Left lung (tissue), 10 donors: ENCODE results near the gene SLC38A7. TPM values are rescaled to one million over a fixed set of nuclear protein-coding genes. Genes with fewer than 3 reads are reported as not detected.
"Not testable (repeated sequence)": the region's sequence is repeated elsewhere in the genome, so short reads cannot be mapped to it uniquely, and the experiment has no call there.

ENCODE experiments used
- ATAC-seq: fragments of 200-7000 bp; cut with Tn5 transposase; one replicate; pipeline ENCODE4 v1.9.1; 2020; ENCODE audit warnings: moderate library complexity
- DNase-seq, 4 donors: peaks; one replicate each; pipeline ENCODE4 v3.0.0-alpha.2; 2013 to 2020
- H3K27ac ChIP-seq, 2 donors: fragments of 200-600 bp; sonication (generic) in 1 of 2; one replicate each; pipeline versions ENCODE4 v1.5.0 to v1.8.0; 2020 to 2021
- H3K27me3 ChIP-seq, 2 donors: fragments of 200-600 bp; sonication (generic) in 1 of 2; one replicate each; pipeline versions ENCODE4 v1.5.0 to v1.8.0; 2020 to 2021
- H3K36me3 ChIP-seq, 2 donors: fragments of 200-600 bp; sonication (generic) in 1 of 2; one replicate each; pipeline versions ENCODE4 v1.5.0 to v1.8.0; 2020 to 2021
- H3K4me1 ChIP-seq, 2 donors: fragments of 200-600 bp; one replicate each; pipeline ENCODE4 v1.8.0; 2021
- H3K4me3 ChIP-seq, 2 donors: fragments of 200-600 bp; sonication (generic) in 1 of 2; one replicate each; pipeline versions ENCODE4 v1.5.0 to v1.8.0; 2020 to 2021; ENCODE audit warnings: mild to moderate bottlenecking in 1 of 2
- H3K9me3 ChIP-seq, 2 donors: fragments of 200-600 bp; sonication (generic) in 1 of 2; one replicate each; pipeline versions ENCODE4 v1.5.0 to v1.8.0; 2020 to 2021
- CTCF ChIP-seq, 2 donors: fragments of 200-600 bp; sonication (generic) in 1 of 2; IDR thresholded peaks; one replicate each; pipeline versions ENCODE4 v1.5.0 to v1.8.0; 2021; ENCODE audit warnings: antibody characterized with exemption in 2 of 2
- intact Hi-C, 2 donors: fragments of 100-400 bp; cut with DNase I; formaldehyde crosslinking; loops; one replicate each; pipeline versions ENCODE4 v1.11.2 to v1.14.2; 2022
- polyA plus RNA-seq, 6 donors: library from polyadenylated mRNA; unstranded; fragments of 120-200 nt; gene quantifications; one replicate each; pipeline ENCODE4 v1.2.1, GENCODE V29; 2013; ENCODE audit not compliant: insufficient read length in 6 of 6
- total RNA-seq, 2 donors: library from RNA; stranded (reverse); fragmentation: NEBNext Ultra II Directional; extraction: Animal tissue kit (Norgen Biotek cat#: 25700); gene quantifications; one replicate each; pipeline ENCODE4 v1.2.1, GENCODE V29; 2021
- donor health status: DM: no; HTN: yes; CAD: no.
- donor health status: DM: no; HTN: no; CAD: no.

Gene SLC38A7
- total and polyA plus RNA-seq, 8 donors: 12.2 to 32.6 (median 13.4) TPM

DNA sequence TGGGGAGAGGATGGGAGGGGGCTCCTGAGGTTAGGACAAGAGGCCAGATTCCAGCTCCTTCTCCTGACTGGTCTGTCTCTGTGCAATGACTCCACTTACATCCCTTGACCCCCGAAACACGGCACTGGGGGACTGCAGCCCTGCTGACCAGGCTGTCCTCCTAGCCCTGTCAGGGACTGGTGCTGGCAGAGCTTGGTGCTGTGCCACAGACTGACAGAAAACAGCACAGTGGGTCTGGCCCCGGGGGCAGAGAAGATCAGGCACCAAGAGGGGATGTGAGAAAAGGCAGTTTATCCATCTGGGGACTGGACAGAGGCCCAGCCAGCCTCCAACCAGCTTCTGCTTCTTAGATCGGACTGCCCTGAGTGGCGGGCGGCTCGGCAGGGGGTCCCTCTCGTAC lies 19.4 kb downstream of the SLC38A7 start:
- Histone ChIP-seq H3K9me3 (no peaks in the 10 kb centered on the region), H3K4me1 (no peaks in the 10 kb centered on the region), H3K36me3 (peaks cover 0 to 36% of the 10 kb centered on the region in 2 donors), H3K4me3 (no peak overlapping the region), H3K27me3 (no peaks in the 10 kb centered on the region), H3K27ac (no peak overlapping the region)
- intact Hi-C loops: no loop called here
- no peak for ATAC-seq
- no peak for TF ChIP-seq CTCF (IDR thresholded peaks at IDR 0.05)
- DNase-seq: no peak

DNA sequence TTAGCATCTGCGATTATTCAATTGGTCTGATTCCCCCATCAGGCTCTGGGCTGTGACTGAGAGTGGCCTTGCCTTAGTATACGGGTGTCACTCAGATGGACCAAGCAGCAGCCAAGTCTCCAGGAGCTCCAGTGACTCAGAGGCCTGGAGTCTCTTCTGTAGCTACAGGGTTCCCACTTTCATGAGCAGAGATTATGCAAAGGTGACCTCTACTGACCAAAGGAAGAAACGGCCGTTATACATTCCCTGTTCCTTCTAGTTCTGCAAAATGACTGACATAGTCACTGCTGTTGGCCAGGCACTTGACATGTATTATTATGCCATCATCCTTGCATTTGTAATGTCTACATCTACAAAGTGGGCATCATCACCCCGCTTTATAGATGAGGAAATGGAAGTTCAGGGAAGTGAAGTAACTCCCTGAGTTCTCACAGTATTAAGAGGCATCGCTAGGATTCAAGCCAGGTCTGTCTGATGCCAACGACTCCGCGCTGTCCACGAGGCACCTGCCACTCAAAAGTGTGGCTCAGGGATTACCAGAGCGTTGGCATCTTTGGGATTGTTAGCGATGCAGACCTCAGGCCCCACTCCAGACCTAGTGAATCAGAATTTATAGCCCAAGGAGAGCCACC lies 23.3 kb downstream of the SLC38A7 start:
- TF ChIP-seq CTCF (IDR thresholded peaks at IDR 0.05): peak; percentile 32 to 45
- intact Hi-C loops: no loop called here
- H3K4me1 ChIP-seq: no peaks in the 10 kb centered on the region
- DNase-seq: peak in 3 of 4 donors; percentile 34 to 63 (median 46)
- no peaks in the 10 kb centered on the region for H3K27me3 ChIP-seq
- peaks cover 0 to under 1% of the 10 kb centered on the region in 2 donors for H3K36me3 ChIP-seq
- no peak overlapping the region for H3K27ac ChIP-seq
- H3K9me3 ChIP-seq: no peaks in the 10 kb centered on the region
- no peak overlapping the region for H3K4me3 ChIP-seq
- peak; percentile 99 for ATAC-seq

DNA sequence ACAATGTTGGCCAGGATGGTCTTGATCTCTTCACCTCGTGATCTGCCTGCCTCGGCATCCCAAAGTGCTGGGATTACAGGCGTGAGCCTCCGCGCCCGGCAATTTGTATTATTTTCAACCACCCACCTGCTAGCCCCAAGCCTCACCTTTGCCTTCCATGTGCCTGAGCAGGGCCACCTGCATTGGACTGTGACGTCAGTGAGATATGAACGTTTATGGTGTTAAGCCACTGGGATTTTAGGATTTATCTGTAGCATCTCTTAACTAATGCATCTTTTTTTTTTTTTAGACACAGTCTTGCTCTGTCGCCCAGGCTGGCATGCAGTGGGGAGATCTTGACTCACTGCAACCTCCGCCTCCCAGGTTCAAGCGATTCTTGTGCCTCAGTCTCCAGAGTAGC lies 24.7 kb downstream of the SLC38A7 start:
- H3K4me3 ChIP-seq, H3K27ac ChIP-seq, ATAC-seq, H3K36me3 ChIP-seq, H3K4me1 ChIP-seq, intact Hi-C loops, DNase-seq, H3K27me3 ChIP-seq, H3K9me3 ChIP-seq: not testable (repeated sequence)

GRCh38 chr16:58658796-58659211 lies 25.8 kb downstream of the SLC38A7 start:
- no peaks in the 10 kb centered on the region for H3K9me3 ChIP-seq
- H3K36me3 ChIP-seq: no peaks in the 10 kb centered on the region
- ATAC-seq: no peak
- intact Hi-C loops: no loop called here
- no peaks in the 10 kb centered on the region for H3K27me3 ChIP-seq
- no peaks in the 10 kb centered on the region for H3K4me1 ChIP-seq
- H3K4me3 ChIP-seq: no peak overlapping the region
- no peak for TF ChIP-seq CTCF (IDR thresholded peaks at IDR 0.05)
- DNase-seq: no peak
- no peak overlapping the region for H3K27ac ChIP-seq

DNA sequence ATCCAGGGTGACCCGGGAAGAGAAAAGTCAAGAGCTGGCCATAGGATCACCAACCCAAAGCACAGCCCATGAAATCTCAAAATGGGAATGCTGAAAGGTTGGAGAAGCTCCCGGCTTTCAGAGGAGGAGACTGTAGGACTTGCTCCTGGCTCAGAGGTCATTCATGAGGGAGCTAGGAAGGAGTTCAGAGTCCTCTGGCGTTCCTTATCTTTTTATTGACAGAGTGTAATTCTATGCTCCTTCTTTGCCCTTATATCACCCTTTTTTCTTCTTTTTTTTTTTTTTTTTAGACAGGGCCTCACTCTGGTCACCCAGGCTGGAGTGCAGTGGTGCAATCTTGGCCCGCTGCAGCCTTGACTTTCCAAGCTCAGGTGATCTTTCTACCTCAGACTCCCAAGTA lies 27.7 kb downstream of the SLC38A7 start:
- Histone ChIP-seq H3K9me3 (no peaks in the 10 kb centered on the region), H3K36me3 (no peaks in the 10 kb centered on the region), H3K27ac (no peak overlapping the region), H3K27me3 (no peaks in the 10 kb centered on the region), H3K4me1 (no peaks in the 10 kb centered on the region), H3K4me3 (no peak overlapping the region)
- TF ChIP-seq CTCF (IDR thresholded peaks at IDR 0.05): no peak
- DNase-seq: no peak
- intact Hi-C loops: no loop called here
- no peak for ATAC-seq

DNA sequence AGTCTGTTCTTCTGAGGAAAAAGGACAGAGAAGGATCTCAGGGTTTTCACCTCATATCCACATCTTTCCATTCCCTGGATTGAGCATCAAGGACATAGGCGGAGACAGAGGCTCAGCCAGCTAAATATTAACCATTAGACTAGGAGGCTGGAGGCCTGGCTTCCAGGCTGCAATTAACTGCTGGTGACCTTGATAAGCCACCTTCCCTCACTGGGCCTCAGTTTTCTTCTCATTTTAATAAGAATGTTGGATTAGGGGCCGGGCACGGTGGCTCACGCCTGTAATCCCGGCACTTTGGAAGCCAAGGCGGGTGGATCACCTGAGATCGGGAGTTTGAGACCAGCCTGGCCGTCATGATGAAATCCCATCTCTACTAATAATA lies 29.4 kb downstream of the SLC38A7 start:
- H3K9me3 ChIP-seq: no peaks in the 10 kb centered on the region

More for the DNA sequence above, 29.4 kb downstream of the SLC38A7 start:
- Histone ChIP-seq H3K4me1 (no peaks in the 10 kb centered on the region), H3K36me3 (no peaks in the 10 kb centered on the region), H3K27ac (no peak overlapping the region), H3K27me3 (no peaks in the 10 kb centered on the region), H3K4me3 (no peak overlapping the region)
- DNase-seq: no peak
- TF ChIP-seq CTCF (IDR thresholded peaks at IDR 0.05): no peak
- intact Hi-C loops: no loop called here
- no peak for ATAC-seq
